DOHH2 (cell line): ENCODE data around the gene ARL4D.

ENCODE experiments used
- CTCF ChIP-seq: fragments of 200-600 bp; sonication (generic); IDR thresholded peaks from one replicate; pipeline ENCODE4 v1.5.1; 2014; ENCODE audit warnings: antibody characterized with exemption, mild to moderate bottlenecking, low read depth, low read length; ENCODE audit not compliant: poor library complexity, severe bottlenecking
- EZH2phosphoT487 ChIP-seq: fragments of 200-600 bp; sonication (generic); IDR thresholded peaks from 2 replicates; pipeline ENCODE4 v1.6.1; 2017; ENCODE audit warnings: borderline replicate concordance, mild to moderate bottlenecking, antibody characterized with exemption, low read length, moderate library complexity, mixed read lengths

- TF ChIP-seq CTCF, result no peak
- no peak for TF ChIP-seq EZH2phosphoT487
These were observed 14.3 kb upstream of the ARL4D start for GRCh38 chr17:43384476-43384862.
